DND-41 (cell line): ENCODE measurements around the gene MED12L.

Experiments used
- ATAC-seq: fragments of 200-7000 bp; cut with Tn5 transposase; 3 replicates; pipeline ENCODE4 v1.9.1; 2021; ENCODE audit warnings: low read depth; ENCODE audit not compliant: insufficient read depth
- DNase-seq: peaks from one replicate; pipeline ENCODE4 v3.0.0-alpha.2; 2020
- H2AFZ ChIP-seq: 2 replicates; pipeline ENCODE4 v1.6.0; 2012; ENCODE audit warnings: low read depth, low read length
- H3K27ac ChIP-seq: 2 replicates; pipeline ENCODE4 v1.5.1; 2012; ENCODE audit warnings: low read length, inconsistent platforms
- H3K27me3 ChIP-seq: fragments of 200-600 bp; sonication (generic); 2 replicates; pipeline ENCODE4 v1.6.0; 2012; ENCODE audit warnings: low read length, mild to moderate bottlenecking, inconsistent platforms; ENCODE audit not compliant: insufficient read depth, poor library complexity
- H3K36me3 ChIP-seq: 2 replicates; pipeline ENCODE4 v1.5.1; 2012; ENCODE audit warnings: low read length, inconsistent platforms; ENCODE audit not compliant: insufficient read depth
- H3K4me1 ChIP-seq: 2 replicates; pipeline ENCODE4 v1.5.1; 2012; ENCODE audit warnings: mild to moderate bottlenecking, low read length; ENCODE audit not compliant: insufficient read depth
- H3K4me2 ChIP-seq: 2 replicates; pipeline ENCODE4 v1.6.0; 2012; ENCODE audit warnings: mild to moderate bottlenecking, moderate library complexity, low read length, inconsistent platforms; ENCODE audit not compliant: insufficient read depth
- H3K4me3 ChIP-seq, 2 experiments: fragments of 200-600 bp in 1 of 2; shearing (Covaris generic) in 1 of 2; 2 replicates each; pipeline ENCODE4 v1.5.1; 2012 to 2016; ENCODE audit warnings: inconsistent platforms in 2 of 2, low read length in 2 of 2, mild to moderate bottlenecking in 2 of 2, low read depth in 1 of 2, moderate library complexity in 1 of 2
- H3K79me2 ChIP-seq: 2 replicates; pipeline ENCODE4 v1.6.0; 2012; ENCODE audit warnings: low read length, inconsistent platforms; ENCODE audit not compliant: insufficient read depth
- H3K9ac ChIP-seq: 2 replicates; pipeline ENCODE4 v1.6.0; 2012; ENCODE audit warnings: low read depth, mild to moderate bottlenecking, inconsistent platforms, low read length, moderate library complexity
- H3K9me3 ChIP-seq: 2 replicates; pipeline ENCODE4 v1.5.1; 2012; ENCODE audit warnings: low read length, moderate library complexity, mild to moderate bottlenecking, inconsistent platforms; ENCODE audit not compliant: insufficient read depth, severe bottlenecking
- H4K20me1 ChIP-seq: 2 replicates; pipeline ENCODE4 v1.6.0; 2012; ENCODE audit warnings: low read length; ENCODE audit not compliant: insufficient read depth
- CTCF ChIP-seq: IDR thresholded peaks from 2 replicates; pipeline ENCODE4 v1.5.1; 2012; ENCODE audit warnings: borderline replicate concordance, low read length, moderate library complexity, mild to moderate bottlenecking; ENCODE audit not compliant: poor library complexity, severe bottlenecking; ENCODE audit errors: extremely low read depth
- EZH2 ChIP-seq: IDR thresholded peaks from 3 replicates; pipeline ENCODE4 v1.6.1; 2012; ENCODE audit warnings: borderline replicate concordance, low read depth, mild to moderate bottlenecking, moderate library complexity, low read length, inconsistent platforms; ENCODE audit not compliant: severe bottlenecking

Gene MED12L

GRCh38 chr3:151437906-151438305 is 352.4 kb downstream of the MED12L start:
- ATAC-seq (no peak), DNase-seq (no peak)
- Histone ChIP-seq H3K9ac (no peak overlapping the region), H3K27me3 (no peaks in the 10 kb centered on the region), H3K4me2 (no peak overlapping the region), H3K4me3 (no peak overlapping the region), H3K79me2 (no peaks in the 10 kb centered on the region), H2AFZ (no peak overlapping the region), H4K20me1 (no peaks in the 10 kb centered on the region), H3K9me3 (no peaks in the 10 kb centered on the region), H3K27ac (no peak overlapping the region), H3K4me1 (no peaks in the 10 kb centered on the region), H3K36me3 (no peaks in the 10 kb centered on the region)
- TF ChIP-seq CTCF = no peak
- TF ChIP-seq EZH2 = no peak

- Histone ChIP-seq H3K27me3 (no peaks in the 10 kb centered on the region), H3K4me1 (no peaks in the 10 kb centered on the region), H3K27ac (peak overlapping the region; percentile 11; the same call in 1 of the 2 replicates), H3K4me3 (no peak overlapping the region), H3K79me2 (no peaks in the 10 kb centered on the region), H3K9ac (no peak overlapping the region), H3K4me2 (no peak overlapping the region), H2AFZ (no peak overlapping the region), H4K20me1 (no peaks in the 10 kb centered on the region), H3K36me3 (no peaks in the 10 kb centered on the region), H3K9me3 (no peaks in the 10 kb centered on the region)
- peak; percentile 87 for TF ChIP-seq CTCF
- no peak for TF ChIP-seq EZH2
- DNase-seq (peak; percentile 20), ATAC-seq (peak; percentile 90)
These were observed 354.2 kb downstream of the MED12L start for GRCh38 chr3:151439652-151440125.

- no peaks in the 10 kb centered on the region for H3K27me3 ChIP-seq
- ATAC-seq (no peak), DNase-seq (no peak)
- no peak overlapping the region for H3K4me3 ChIP-seq
- H3K4me2 ChIP-seq = no peak overlapping the region
- H4K20me1 ChIP-seq = no peaks in the 10 kb centered on the region
- no peaks in the 10 kb centered on the region for H3K36me3 ChIP-seq
- H3K9ac ChIP-seq = no peak overlapping the region
- H3K79me2 ChIP-seq = no peaks in the 10 kb centered on the region
- H3K27ac ChIP-seq = no peak overlapping the region
- no peaks in the 10 kb centered on the region for H3K9me3 ChIP-seq
- no peak for TF ChIP-seq CTCF
- no peak for TF ChIP-seq EZH2
- H2AFZ ChIP-seq = no peak overlapping the region
- H3K4me1 ChIP-seq = no peaks in the 10 kb centered on the region
These were observed 355.5 kb downstream of the MED12L start for GRCh38 chr3:151440940-151441339.

DNA sequence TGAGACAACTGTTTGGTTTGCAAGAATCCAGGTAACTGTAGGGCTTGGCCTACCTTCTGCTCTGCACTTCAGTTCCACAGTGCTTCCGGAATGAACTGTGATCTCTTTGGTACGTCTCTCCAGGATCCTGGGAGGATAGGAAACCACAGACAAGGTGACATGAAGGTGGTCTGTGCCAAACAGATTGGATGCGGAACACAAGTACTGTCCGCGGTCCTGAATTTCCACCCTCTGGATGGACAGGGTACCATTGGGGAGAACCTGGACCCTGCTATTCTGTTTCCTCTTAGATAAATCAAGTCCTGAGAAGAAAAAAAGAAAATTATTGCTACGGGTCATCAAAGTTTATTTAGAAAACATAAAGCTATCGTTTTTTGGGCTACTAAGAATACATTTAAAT is 358.1 kb downstream of the MED12L start:
- ATAC-seq = 0 out of 3 replicates have a peak, but pooled peaks have one; percentile 39
- DNase-seq = peak; percentile 34
- Histone ChIP-seq H3K9ac (no peak overlapping the region), H4K20me1 (no peaks in the 10 kb centered on the region), H3K4me1 (no peaks in the 10 kb centered on the region), H2AFZ (no peak overlapping the region), H3K36me3 (no peaks in the 10 kb centered on the region), H3K4me2 (no peak overlapping the region), H3K79me2 (no peaks in the 10 kb centered on the region), H3K27ac (no peak overlapping the region), H3K27me3 (no peaks in the 10 kb centered on the region), H3K9me3 (no peaks in the 10 kb centered on the region), H3K4me3 (no peak overlapping the region)
- TF ChIP-seq CTCF = no peak
- no peak for TF ChIP-seq EZH2
